Femur (tissue), 1 donor: ENCODE data around the gene DIAPH3.

ENCODE experiments used
- DNase-seq: peaks from one replicate; pipeline ENCODE4 v3.0.0-alpha.2; 2017

DIAPH3 gene

GRCh38 chr13:60150538-60150937 lies 13.2 kb downstream of the DIAPH3 start:
- DNase-seq: no peak

- DNase-seq: no peak
These were observed 14.8 kb downstream of the DIAPH3 start for GRCh38 chr13:60148918-60149317.

GRCh38 chr13:60147361-60147760 lies 16.4 kb downstream of the DIAPH3 start:
- DNase-seq: no peak

- DNase-seq: no peak
These were observed 17.3 kb downstream of the DIAPH3 start for GRCh38 chr13:60146471-60146870.

- DNase-seq: no peak
These were observed 20.0 kb downstream of the DIAPH3 start for GRCh38 chr13:60143775-60144174.

- DNase-seq: no peak
These were observed 24.5 kb downstream of the DIAPH3 start for GRCh38 chr13:60139272-60139671.

GRCh38 chr13:60138674-60139073 lies 25.1 kb downstream of the DIAPH3 start:
- no peak for DNase-seq

GRCh38 chr13:60137911-60138560 lies 25.7 kb downstream of the DIAPH3 start:
- DNase-seq: no peak

- DNase-seq: no peak
These were observed 28.4 kb downstream of the DIAPH3 start for GRCh38 chr13:60135344-60135743.

GRCh38 chr13:60134376-60134775 lies 29.4 kb downstream of the DIAPH3 start:
- no peak for DNase-seq

- DNase-seq: no peak
These were observed 42.4 kb downstream of the DIAPH3 start for GRCh38 chr13:60121337-60121687.

- no peak for DNase-seq
These were observed 43.0 kb downstream of the DIAPH3 start for GRCh38 chr13:60120617-60121336.

- DNase-seq: no peak
These were observed 44.9 kb downstream of the DIAPH3 start for GRCh38 chr13:60118696-60119400.

- no peak for DNase-seq
These were observed 49.2 kb downstream of the DIAPH3 start for GRCh38 chr13:60114499-60115028.

GRCh38 chr13:60112771-60113170 lies 51.0 kb downstream of the DIAPH3 start:
- DNase-seq: no peak

- no peak for DNase-seq
These were observed 52.0 kb downstream of the DIAPH3 start for GRCh38 chr13:60111691-60112090.

GRCh38 chr13:60109285-60109684 lies 54.4 kb downstream of the DIAPH3 start:
- DNase-seq: no peak

- DNase-seq: no peak
These were observed 55.1 kb downstream of the DIAPH3 start for GRCh38 chr13:60108589-60108988.

- no peak for DNase-seq
These were observed 63.9 kb downstream of the DIAPH3 start for GRCh38 chr13:60099631-60100420.

- no peak for DNase-seq
These were observed 68.4 kb downstream of the DIAPH3 start for GRCh38 chr13:60095300-60095699.

GRCh38 chr13:60094385-60095088 lies 69.2 kb downstream of the DIAPH3 start:
- no peak for DNase-seq

GRCh38 chr13:60093425-60094019 lies 70.2 kb downstream of the DIAPH3 start:
- no peak for DNase-seq
